ENCODE data around the gene TAAR8.
"Not testable (repeated sequence)": the region's sequence is repeated elsewhere in the genome, so short reads cannot be mapped to it uniquely, and the experiment has no call there.

Gene TAAR8

GRCh38 chr6:132548746-132549463 is 3.6 kb upstream of the TAAR8 start:
- DNase-seq, result no peak

- DNase-seq, result no peak
Observed at GRCh38 chr6:132551214-132551613, 1.3 kb upstream of the TAAR8 start.

- not testable (repeated sequence) for DNase-seq
Observed at GRCh38 chr6:132560087-132560486, 7.6 kb downstream of the TAAR8 start.

- DNase-seq, result no peak
Observed at GRCh38 chr6:132566404-132566803, 13.9 kb downstream of the TAAR8 start.

- DNase-seq, result no peak
Observed at GRCh38 chr6:132567566-132567965, 15.1 kb downstream of the TAAR8 start.

- DNase-seq, result no peak
Observed at GRCh38 chr6:132568611-132569010, 16.1 kb downstream of the TAAR8 start.

GRCh38 chr6:132569170-132569569 is 16.7 kb downstream of the TAAR8 start:
- no peak for DNase-seq

GRCh38 chr6:132570221-132570777 is 17.8 kb downstream of the TAAR8 start, which contains the start of gene TAAR6:
Gene TAAR6, plus strand, starts transcription at chr6:132570322. Its CDS starts 0 bp downstream, at chr6:132570322.
- DNase-seq, result no peak

GRCh38 chr6:132571774-132572173 is 19.3 kb downstream of the TAAR8 start:
- DNase-seq, result no peak

- DNase-seq, result no peak
Observed at GRCh38 chr6:132584698-132585097, 32.2 kb downstream of the TAAR8 start.

- no peak for DNase-seq
Observed at GRCh38 chr6:132587424-132587823, 35.0 kb downstream of the TAAR8 start.

- DNase-seq, result no peak
Observed at GRCh38 chr6:132589454-132589853, 37.0 kb downstream of the TAAR8 start, which contains the start of gene TAAR5. Gene TAAR5, minus strand, starts transcription at chr6:132589741. Its CDS starts 55 bp downstream, at chr6:132589686.

GRCh38 chr6:132590362-132590761 is 37.9 kb downstream of the TAAR8 start:
- DNase-seq, result no peak

- no peak for DNase-seq
Observed at GRCh38 chr6:132592855-132593254, 40.4 kb downstream of the TAAR8 start.

GRCh38 chr6:132596201-132596600 is 43.7 kb downstream of the TAAR8 start:
- DNase-seq, result no peak

- no peak for DNase-seq
Observed at GRCh38 chr6:132598473-132598872, 46.0 kb downstream of the TAAR8 start.

- DNase-seq, result not testable (repeated sequence)
Observed at GRCh38 chr6:132600900-132601299, 48.4 kb downstream of the TAAR8 start.

All from cerebellar nuclear complex (tissue), 1 donor.